Uterus (tissue), 2 donors: ENCODE data around the gene WDR81.

Experiments
- POLR2A ChIP-seq, 2 donors: fragments of 450-650 bp; IDR thresholded peaks; one replicate each; pipeline ENCODE4 v1.6.1; 2016; ENCODE audit warnings: antibody characterized with exemption in 2 of 2, mild to moderate bottlenecking in 1 of 2, moderate library complexity in 1 of 2
- TF ChIP-seq, protein P1 (sequence below), 4 experiments: fragments of 200-600 bp in 2 of 4; fragments of 450-650 bp in 2 of 4; sonication (generic) in 2 of 4; IDR thresholded peaks; one replicate each; pipeline ENCODE4 v1.5.1; 2016 to 2019; ENCODE audit warnings: antibody characterized with exemption in 4 of 4, mild to moderate bottlenecking in 2 of 4, moderate library complexity in 1 of 4

DNA sequence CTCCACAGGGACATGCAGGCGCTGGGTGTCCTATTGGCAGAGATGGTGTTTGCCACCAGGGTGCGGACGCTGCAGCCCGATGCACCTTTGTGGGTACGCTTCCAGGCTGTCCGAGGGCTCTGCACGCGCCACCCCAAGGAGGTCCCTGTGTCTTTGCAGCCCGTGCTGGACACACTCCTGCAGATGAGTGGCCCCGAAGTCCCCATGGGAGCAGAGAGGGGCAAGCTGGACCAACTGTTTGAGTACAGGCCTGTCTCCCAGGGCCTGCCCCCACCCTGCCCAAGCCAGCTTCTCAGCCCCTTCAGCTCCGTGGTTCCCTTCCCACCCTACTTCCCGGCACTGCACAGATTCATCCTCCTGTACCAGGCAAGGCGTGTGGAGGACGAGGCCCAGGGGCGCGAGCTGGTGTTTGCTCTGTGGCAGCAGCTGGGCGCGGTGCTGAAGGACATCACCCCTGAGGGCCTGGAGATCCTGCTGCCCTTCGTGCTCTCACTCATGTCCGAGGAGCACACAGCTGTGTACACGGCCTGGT lies 2.8 kb downstream of the WDR81 start:
- TF ChIP-seq POLR2A (IDR thresholded peaks at IDR 0.05): no peak
- TF ChIP-seq, protein P1, sequence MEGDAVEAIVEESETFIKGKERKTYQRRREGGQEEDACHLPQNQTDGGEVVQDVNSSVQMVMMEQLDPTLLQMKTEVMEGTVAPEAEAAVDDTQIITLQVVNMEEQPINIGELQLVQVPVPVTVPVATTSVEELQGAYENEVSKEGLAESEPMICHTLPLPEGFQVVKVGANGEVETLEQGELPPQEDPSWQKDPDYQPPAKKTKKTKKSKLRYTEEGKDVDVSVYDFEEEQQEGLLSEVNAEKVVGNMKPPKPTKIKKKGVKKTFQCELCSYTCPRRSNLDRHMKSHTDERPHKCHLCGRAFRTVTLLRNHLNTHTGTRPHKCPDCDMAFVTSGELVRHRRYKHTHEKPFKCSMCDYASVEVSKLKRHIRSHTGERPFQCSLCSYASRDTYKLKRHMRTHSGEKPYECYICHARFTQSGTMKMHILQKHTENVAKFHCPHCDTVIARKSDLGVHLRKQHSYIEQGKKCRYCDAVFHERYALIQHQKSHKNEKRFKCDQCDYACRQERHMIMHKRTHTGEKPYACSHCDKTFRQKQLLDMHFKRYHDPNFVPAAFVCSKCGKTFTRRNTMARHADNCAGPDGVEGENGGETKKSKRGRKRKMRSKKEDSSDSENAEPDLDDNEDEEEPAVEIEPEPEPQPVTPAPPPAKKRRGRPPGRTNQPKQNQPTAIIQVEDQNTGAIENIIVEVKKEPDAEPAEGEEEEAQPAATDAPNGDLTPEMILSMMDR (IDR thresholded peaks at IDR 0.05): no peak
